GM12865 (cell line): ENCODE data around the gene JDP2.
A peak's percentile ranks its signal among the peaks of the same experiment; 100 is the strongest.
"Not testable (repeated sequence)": the region's sequence is repeated elsewhere in the genome, so short reads cannot be mapped to it uniquely, and the experiment has no call there.

ENCODE experiments used
- DNase-seq: peaks from one replicate; pipeline ENCODE4 v3.0.0; 2010; ENCODE audit warnings: low read depth
- H3K4me3 ChIP-seq: 2 replicates; pipeline ENCODE4 v1.5.1; 2011; ENCODE audit warnings: mild to moderate bottlenecking, low read depth, low read length, control low read depth
- TF ChIP-seq, protein P1 (sequence below): IDR thresholded peaks from 2 replicates; pipeline ENCODE4 v1.5.1; 2011; ENCODE audit warnings: low read length, control low read depth, low read depth, inconsistent platforms; ENCODE audit not compliant: insufficient read depth; ENCODE audit errors: missing control alignments

Gene JDP2, protein sequence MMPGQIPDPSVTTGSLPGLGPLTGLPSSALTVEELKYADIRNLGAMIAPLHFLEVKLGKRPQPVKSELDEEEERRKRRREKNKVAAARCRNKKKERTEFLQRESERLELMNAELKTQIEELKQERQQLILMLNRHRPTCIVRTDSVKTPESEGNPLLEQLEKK

DNA sequence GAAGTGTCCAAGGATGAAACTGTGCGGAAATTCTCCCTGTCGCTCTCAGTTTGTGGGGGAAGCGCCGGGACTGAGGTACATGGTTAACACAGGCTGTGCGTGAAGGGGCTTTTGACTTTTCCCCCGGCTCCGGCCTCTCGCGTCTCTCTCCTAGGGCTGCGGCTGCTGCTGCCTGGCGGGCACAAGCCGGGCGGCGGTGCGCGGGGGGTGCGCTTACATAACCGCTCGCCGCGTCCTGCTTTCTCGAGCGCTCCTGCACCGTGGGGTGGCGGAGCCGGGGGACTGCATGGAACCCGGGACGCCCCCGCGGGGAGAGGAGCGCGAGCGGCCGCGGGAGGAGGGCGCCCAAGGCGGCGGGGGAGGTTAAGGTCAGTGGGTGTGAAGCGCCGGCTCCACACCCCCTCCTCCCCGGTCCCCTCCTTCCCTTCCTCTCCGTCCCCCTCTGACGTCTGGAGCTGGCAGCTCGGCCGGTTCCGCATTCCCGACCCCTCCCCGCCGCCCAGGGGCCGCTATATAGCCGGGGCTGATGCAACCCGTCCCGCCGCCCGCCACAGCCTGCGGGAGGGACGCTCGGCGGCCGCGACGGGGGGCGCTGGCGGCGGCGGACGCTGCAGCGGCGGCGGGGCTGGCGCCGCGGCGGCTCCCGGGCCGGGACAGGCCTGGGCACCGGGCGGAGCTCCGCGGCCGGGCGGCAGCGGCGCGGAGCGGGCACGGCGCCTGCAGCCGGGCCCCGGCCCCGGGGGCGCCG, at the start of gene JDP2:
Gene JDP2 (plus strand): TSS at position 541 of the 748 bp plus-strand sequence. CDS start 9,899 bp downstream, outside the sequence.
- DNase-seq = peak; percentile 70
- peak within 1 kb of the TSS; percentile 76 for H3K4me3 ChIP-seq
- TF ChIP-seq, protein P1, sequence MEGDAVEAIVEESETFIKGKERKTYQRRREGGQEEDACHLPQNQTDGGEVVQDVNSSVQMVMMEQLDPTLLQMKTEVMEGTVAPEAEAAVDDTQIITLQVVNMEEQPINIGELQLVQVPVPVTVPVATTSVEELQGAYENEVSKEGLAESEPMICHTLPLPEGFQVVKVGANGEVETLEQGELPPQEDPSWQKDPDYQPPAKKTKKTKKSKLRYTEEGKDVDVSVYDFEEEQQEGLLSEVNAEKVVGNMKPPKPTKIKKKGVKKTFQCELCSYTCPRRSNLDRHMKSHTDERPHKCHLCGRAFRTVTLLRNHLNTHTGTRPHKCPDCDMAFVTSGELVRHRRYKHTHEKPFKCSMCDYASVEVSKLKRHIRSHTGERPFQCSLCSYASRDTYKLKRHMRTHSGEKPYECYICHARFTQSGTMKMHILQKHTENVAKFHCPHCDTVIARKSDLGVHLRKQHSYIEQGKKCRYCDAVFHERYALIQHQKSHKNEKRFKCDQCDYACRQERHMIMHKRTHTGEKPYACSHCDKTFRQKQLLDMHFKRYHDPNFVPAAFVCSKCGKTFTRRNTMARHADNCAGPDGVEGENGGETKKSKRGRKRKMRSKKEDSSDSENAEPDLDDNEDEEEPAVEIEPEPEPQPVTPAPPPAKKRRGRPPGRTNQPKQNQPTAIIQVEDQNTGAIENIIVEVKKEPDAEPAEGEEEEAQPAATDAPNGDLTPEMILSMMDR = no peak

DNA sequence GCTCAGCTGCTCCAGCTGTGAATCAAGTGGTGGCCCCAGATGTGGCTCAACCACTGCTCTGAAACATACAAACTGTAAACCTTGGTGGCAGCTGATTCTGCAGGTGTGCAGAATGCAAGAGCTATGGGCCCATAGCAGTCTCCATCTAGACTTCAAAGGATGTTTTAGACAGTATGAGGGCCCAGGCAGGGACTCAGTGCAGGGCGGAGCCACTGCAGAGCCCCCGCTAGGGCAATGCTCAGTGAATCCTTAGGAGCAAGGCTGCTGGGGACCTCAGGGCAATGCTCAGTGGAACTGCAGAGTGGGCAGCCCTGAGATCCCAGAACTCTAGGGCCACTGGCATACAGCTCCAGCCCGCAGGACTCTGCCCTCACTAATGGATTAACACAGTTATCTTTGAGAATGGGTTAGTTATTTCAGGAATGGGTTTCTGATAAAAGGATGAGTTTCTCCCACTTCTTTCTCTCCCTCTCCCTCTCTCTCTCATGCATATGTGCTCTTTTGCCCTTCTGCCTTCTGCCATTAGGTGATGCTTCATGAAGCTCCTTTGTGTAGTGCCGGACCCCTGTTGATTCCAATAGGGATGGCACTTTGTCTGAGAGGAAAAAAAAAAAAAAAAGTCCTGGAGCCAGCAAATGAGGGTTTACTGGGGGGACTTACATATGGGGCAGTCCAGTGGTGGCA, 48.4 kb upstream of the JDP2 start:
- TF ChIP-seq, protein P1 = no peak
- no peak overlapping the region for H3K4me3 ChIP-seq
- no peak for DNase-seq

DNA sequence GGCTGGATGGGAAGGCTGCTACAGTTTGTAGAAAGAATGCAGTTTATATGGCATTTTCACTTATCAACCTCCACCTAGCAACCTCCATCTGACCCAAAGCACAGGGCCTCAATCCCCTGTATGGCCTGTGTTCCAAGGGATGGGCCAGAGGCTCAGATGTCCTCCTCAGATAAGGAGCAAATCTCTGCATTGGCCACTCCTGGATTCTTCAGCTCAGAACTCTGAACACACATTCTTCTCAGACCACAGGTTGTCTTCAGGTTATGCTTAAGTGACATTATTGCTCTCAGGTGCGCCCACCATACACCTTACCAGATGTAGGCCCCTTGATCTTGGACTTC, 47.9 kb upstream of the JDP2 start:
- TF ChIP-seq, protein P1 = no peak
- no peak for DNase-seq
- H3K4me3 ChIP-seq = no peak overlapping the region

DNA sequence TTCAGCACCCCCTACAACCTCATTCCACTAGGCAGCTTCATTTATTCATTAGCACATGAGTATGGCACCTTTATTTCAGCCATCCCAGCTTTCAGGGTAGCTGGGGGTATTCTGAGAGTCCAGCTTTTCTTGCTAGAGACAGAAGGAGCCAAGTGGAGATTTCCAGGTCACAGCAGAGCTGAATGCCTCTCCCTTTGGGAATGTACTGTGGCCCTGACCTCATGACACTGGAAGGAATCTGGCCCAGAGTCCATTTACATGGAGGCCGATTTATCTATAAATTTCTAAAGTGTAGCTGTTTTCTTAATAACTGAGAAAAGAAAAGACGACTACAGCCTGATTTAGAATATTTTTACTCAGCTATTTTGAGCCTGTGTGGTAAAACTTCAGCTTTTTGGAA, 47.2 kb upstream of the JDP2 start:
- DNase-seq = no peak
- H3K4me3 ChIP-seq = no peak overlapping the region
- TF ChIP-seq, protein P1 = no peak

DNA sequence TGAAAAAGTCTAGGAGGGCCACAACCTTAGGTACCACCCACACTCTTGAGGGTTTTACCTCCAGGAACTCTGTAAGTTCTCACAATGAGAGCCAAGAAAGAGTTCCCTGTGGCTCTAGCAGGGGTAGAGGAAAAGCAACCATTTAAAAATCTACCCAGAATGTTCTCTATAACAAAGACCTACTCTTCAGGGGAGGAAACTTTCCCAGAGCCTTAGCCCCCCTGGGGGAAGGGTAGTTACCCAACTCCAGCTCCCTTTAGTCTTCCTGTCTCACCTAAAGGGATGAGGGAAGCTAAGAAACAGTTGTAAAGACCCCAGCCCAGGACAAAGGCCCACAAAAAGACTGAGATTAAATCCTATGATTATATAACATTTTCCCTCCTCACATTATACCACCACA, 46.2 kb upstream of the JDP2 start:
- TF ChIP-seq, protein P1 = no peak
- H3K4me3 ChIP-seq = no peak overlapping the region
- DNase-seq = no peak

DNA sequence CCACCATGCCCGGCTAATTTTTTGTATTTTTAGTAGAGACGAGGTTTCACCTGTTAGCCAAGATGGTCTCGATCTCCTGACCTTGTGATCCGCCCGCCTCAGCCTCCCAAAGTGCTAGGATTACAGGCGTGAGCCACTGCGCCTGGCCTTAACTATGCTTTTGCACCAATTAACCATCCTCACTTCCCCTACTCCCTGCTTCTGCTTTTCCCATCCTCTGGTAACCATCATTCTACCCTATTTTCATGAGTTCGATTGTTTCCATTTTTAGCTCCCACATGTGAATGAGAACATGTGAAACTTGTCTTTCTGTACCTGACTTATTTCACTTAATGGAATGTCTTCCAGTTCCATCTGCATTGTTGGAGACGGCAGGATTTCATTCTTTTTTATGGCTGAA, 44.6 kb upstream of the JDP2 start:
- DNase-seq, H3K4me3 ChIP-seq: not testable (repeated sequence)

DNA sequence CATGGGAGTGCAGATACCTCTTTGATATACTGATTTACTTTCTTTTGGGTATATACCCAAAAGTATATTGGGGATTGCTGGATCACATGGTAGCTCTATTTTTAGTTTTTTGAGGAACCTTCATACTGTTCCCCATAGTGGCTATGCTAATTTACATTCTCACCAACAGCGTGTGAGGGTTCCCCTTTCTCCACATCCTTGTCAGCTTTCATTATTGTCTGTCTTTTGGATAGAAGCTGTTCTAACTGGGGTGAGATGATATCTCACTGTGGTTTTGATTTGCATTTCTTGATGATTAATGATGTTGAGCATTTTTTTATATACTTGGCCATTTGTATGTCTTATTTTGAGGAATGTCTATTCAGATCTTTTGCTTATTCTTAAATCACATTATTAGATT, 44.1 kb upstream of the JDP2 start:
- TF ChIP-seq, protein P1 = no peak
- H3K4me3 ChIP-seq = no peak overlapping the region
- DNase-seq = no peak
